Fibroblast of pulmonary artery (primary cell): ENCODE data around the gene TMEM161B.

Experiments
- DNase-seq: peaks from one replicate; pipeline ENCODE4 v3.0.0-alpha.2; 2010; ENCODE audit warnings: low read depth
- H3K4me3 ChIP-seq: replicated peaks from 2 replicates; pipeline ENCODE4 v1.5.1; 2011; ENCODE audit warnings: low read depth, mild to moderate bottlenecking, control low read depth, low read length, moderate library complexity
- TF ChIP-seq, protein P1 (sequence below): IDR thresholded peaks from 2 replicates; pipeline ENCODE4 v1.5.1; 2011; ENCODE audit warnings: mild to moderate bottlenecking, control low read depth, low read length, inconsistent platforms; ENCODE audit errors: missing control alignments

The TMEM161B gene

DNA sequence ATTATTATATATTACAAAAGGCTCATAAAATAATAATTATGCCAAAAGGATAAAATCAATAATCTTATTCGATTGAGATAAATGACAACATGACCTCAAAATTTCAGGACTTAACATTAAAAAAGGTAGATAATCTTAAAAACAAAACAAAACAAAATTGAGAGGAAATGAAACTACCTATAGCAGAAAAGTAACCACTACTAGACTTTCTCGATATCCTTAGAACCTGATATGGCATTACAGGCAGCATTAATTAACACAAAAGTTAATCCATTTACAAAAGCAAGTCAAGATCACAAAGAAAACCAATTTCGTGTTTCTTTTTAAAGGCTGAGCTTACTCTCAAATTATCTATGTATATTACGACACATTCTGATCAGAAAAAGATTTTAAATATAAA is 29.9 kb downstream of the TMEM161B start:
- TF ChIP-seq, protein P1, sequence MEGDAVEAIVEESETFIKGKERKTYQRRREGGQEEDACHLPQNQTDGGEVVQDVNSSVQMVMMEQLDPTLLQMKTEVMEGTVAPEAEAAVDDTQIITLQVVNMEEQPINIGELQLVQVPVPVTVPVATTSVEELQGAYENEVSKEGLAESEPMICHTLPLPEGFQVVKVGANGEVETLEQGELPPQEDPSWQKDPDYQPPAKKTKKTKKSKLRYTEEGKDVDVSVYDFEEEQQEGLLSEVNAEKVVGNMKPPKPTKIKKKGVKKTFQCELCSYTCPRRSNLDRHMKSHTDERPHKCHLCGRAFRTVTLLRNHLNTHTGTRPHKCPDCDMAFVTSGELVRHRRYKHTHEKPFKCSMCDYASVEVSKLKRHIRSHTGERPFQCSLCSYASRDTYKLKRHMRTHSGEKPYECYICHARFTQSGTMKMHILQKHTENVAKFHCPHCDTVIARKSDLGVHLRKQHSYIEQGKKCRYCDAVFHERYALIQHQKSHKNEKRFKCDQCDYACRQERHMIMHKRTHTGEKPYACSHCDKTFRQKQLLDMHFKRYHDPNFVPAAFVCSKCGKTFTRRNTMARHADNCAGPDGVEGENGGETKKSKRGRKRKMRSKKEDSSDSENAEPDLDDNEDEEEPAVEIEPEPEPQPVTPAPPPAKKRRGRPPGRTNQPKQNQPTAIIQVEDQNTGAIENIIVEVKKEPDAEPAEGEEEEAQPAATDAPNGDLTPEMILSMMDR, result no peak
- DNase-seq, result no peak

DNA sequence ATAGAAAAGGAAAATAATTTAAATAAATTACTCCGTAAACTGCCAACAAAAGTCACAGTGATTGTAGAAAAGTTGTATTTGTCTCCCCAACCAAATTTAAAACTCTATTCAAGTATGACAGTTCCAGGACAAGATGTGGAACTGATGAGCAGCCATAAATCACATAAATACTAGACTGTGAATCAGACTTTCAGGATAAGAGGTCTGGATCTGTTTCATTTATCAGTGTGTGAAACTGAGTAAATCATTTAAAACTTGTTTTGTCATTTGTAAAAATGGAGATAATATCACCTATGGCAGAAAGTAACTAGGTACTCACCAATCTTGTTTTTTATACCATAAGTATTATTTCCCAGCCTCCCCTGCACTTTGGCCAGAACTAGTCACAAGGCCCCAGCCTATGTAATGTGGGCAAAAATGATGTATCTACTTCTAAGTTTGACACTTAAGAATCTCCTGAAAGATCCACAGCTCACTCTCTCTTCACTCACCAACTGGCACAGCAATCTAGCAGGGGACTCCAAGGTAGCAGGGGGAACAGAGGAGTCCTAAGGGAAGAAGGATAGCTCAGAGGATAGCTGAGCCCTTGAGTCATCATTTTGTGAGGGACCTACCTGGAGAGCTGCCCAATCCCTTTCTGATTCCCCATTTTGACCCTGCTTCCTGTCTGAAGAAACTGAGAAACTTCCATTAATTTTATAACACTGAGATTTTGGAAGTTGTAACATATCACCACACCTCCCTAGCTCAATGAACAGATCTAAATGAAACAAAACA is 31.6 kb downstream of the TMEM161B start:
- TF ChIP-seq, protein P1, result no peak
- H3K4me3 ChIP-seq, result no peak overlapping the region
- peak; percentile 19 for DNase-seq

More for the DNA sequence above, 29.9 kb downstream of the TMEM161B start:
- H3K4me3 ChIP-seq, result no peak overlapping the region

DNA sequence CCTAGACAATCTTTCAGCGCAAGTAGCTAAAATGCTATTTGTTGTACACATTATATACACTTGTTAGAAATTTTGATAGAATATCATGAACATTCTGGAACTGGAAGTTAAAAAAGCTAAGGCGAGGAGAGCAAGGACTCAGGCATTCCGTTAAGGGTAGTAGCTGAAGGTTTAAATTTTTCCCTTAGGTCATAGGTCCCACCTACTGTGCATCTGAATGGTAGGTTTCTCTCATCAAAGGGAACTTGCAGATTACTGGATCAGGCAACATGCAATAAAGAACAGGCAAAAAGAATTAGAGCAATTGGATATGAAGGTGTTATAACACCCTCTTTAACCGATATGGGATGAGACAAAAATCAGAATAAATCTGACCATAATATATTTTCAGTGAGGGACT is 32.8 kb downstream of the TMEM161B start:
- TF ChIP-seq, protein P1, result no peak
- no peak for DNase-seq
- H3K4me3 ChIP-seq, result no peak overlapping the region

GRCh38 chr5:88235346-88235745 is 33.3 kb downstream of the TMEM161B start:
- TF ChIP-seq, protein P1, result no peak
- H3K4me3 ChIP-seq, result no peak overlapping the region
- DNase-seq, result no peak

- H3K4me3 ChIP-seq, result no peak overlapping the region
- TF ChIP-seq, protein P1, result no peak
- DNase-seq, result no peak
These were observed 38.0 kb downstream of the TMEM161B start for GRCh38 chr5:88230546-88231066.

DNA sequence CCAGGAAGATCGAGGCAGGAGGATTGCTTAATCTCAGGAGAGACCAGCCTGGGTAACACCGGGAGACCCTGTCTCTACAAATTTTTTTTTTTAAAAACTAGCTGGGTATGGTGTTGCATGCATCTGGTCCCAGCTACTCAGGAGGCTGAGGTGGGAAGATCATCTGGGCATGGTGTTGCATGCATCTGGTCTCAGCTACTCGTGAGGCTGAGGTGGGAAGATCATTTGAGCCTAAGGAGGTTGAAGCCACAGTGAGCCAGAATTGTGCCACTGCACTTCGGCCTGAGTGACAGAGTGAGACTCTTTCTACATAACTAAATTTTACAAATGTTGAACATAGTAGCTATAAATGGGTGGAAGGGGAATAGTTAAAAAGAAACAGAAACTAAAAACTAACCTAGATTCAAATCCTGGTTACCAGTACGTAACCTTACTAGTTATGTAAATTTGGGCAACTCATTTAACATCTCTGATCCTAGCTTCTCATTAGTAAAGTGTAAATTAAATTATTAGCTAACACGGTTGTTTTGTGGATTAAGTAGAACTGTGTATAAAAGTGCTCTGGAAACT is 41.7 kb downstream of the TMEM161B start:
- H3K4me3 ChIP-seq, result no peak overlapping the region
- no peak for DNase-seq
- TF ChIP-seq, protein P1, result no peak
